K562 (cell line): ENCODE measurements around the gene IRF4. TPM values are rescaled to one million over a fixed set of nuclear protein-coding genes. Genes with fewer than 3 reads are reported as not detected.

Source experiments
- ATAC-seq: fragments of 200-7000 bp; cut with Tn5 transposase; 3 replicates; pipeline ENCODE4 v1.9.1; 2020; ENCODE audit warnings: moderate library complexity
- BruUV-seq: library from RNA; stranded (reverse); fragments of 400-500 nt; replicated peaks from 2 replicates; lab custom pipeline; 2021; lab: Mats Ljungman, UMichigan
- CTCF ChIA-PET: fragments of 300-600 bp; formaldehyde crosslinking; extraction: SDS; loops from one replicate; lab custom pipeline; 2021; ENCODE audit warnings: low intra/inter-chr PET ratio; lab: Yijun Ruan, JAX
- POLR2A ChIA-PET: fragments of 300-600, 350-650 bp; sonication (Branson Sonifier 250); formaldehyde crosslinking; extraction: SDS; loops from one replicate; lab custom pipeline; 2021; ENCODE audit warnings: antibody characterized with exemption, inconsistent platforms; lab: Yijun Ruan, JAX
- DNase-seq, 4 experiments: peaks; one replicate each; pipeline versions ENCODE4 v3.0.0 to v3.0.0-alpha.2; 2011 to 2018; ENCODE audit warnings: low spot score in 3 of 4, mixed read lengths in 3 of 4; ENCODE audit errors: extremely low read depth in 1 of 4
- FAIRE-seq: peaks from 2 replicates; lab custom pipeline; 2011; peaks lifted over from hg19 to GRCh38; lab: Jason Lieb, UNC
- H2AFZ ChIP-seq: 2 replicates; pipeline ENCODE4 v1.6.0; 2011; ENCODE audit warnings: low read depth, low read length, control low read depth, inconsistent platforms
- H3K27ac ChIP-seq: fragments of 200-600 bp; 3 replicates; pipeline ENCODE4 v1.8.0; 2011; ENCODE audit warnings: low read depth, mild to moderate bottlenecking, control low read depth, inconsistent platforms, low read length, moderate library complexity, mixed read lengths; ENCODE audit errors: extremely low read depth
- H3K27me3 ChIP-seq, 2 experiments: fragments of 300-600 bp in 1 of 2; 2 replicates in 1 of 2; 3 replicates in 1 of 2; pipeline versions ENCODE4 v1.6.0 to v1.8.0; 2011; ENCODE audit warnings: inconsistent platforms in 2 of 2, low read length in 2 of 2, mild to moderate bottlenecking in 1 of 2, mixed read lengths in 1 of 2, moderate library complexity in 1 of 2; ENCODE audit not compliant: control insufficient read depth in 2 of 2, insufficient read depth in 2 of 2
- H3K36me3 ChIP-seq: fragments of 300-600 bp; 3 replicates; pipeline ENCODE4 v1.8.0; 2011; ENCODE audit warnings: mild to moderate bottlenecking, low read length, inconsistent platforms; ENCODE audit not compliant: control insufficient read depth, insufficient read depth
- H3K4me1 ChIP-seq, 2 experiments: fragments of 200-600 bp in 1 of 2; replicated peaks in 1 of 2; 2 replicates in 1 of 2; 3 replicates in 1 of 2; pipeline versions ENCODE4 v1.5.1 to v1.8.0; 2011; ENCODE audit warnings: inconsistent platforms in 2 of 2, low read length in 2 of 2, mild to moderate bottlenecking in 1 of 2, mixed read lengths in 1 of 2, moderate library complexity in 1 of 2; ENCODE audit not compliant: control insufficient read depth in 2 of 2, insufficient read depth in 2 of 2
- H3K4me2 ChIP-seq: 2 replicates; pipeline ENCODE4 v1.6.1; 2011; ENCODE audit warnings: low read length, control low read depth, inconsistent platforms, mixed read lengths; ENCODE audit not compliant: insufficient read depth
- H3K4me3 ChIP-seq: fragments of 200-600 bp; sonication (generic), shearing (Covaris generic); 2 replicates; pipeline ENCODE4 v1.5.1; 2016; ENCODE audit warnings: control low read depth, inconsistent platforms
- H3K79me2 ChIP-seq: fragments of 200-600 bp; 3 replicates; pipeline ENCODE4 v1.8.0; 2011; ENCODE audit warnings: low read length, inconsistent platforms; ENCODE audit not compliant: control insufficient read depth, insufficient read depth
- H3K9ac ChIP-seq, 2 experiments: 2 replicates each; pipeline versions ENCODE4 v1.6.0 to v1.6.1; 2011; ENCODE audit warnings: low read depth in 2 of 2, low read length in 2 of 2, control low read depth in 1 of 2, inconsistent platforms in 1 of 2, mild to moderate bottlenecking in 1 of 2, mixed read lengths in 1 of 2; ENCODE audit not compliant: insufficient read depth in 1 of 2
- H3K9me1 ChIP-seq: one replicate; pipeline ENCODE4 v1.6.0; 2011; ENCODE audit warnings: inconsistent platforms, mild to moderate bottlenecking, low read length, moderate library complexity; ENCODE audit not compliant: control insufficient read depth, insufficient read depth
- H3K9me3 ChIP-seq: replicated peaks from 2 replicates; pipeline ENCODE4 v1.5.1; 2011; ENCODE audit warnings: low read depth, low read length, inconsistent platforms; ENCODE audit not compliant: control insufficient read depth, insufficient read depth
- H4K20me1 ChIP-seq: replicated peaks from 2 replicates; pipeline ENCODE4 v1.6.1; 2011; ENCODE audit warnings: low read length, inconsistent platforms, mixed read lengths; ENCODE audit not compliant: control insufficient read depth, insufficient read depth
- CCAR2 ChIP-seq: fragments of 200-400 bp; formaldehyde crosslinking; IDR thresholded peaks from 2 replicates; pipeline ENCODE4 v1.6.1; 2017; ENCODE audit warnings: mild to moderate bottlenecking, low read depth, low read length
- CREBBP ChIP-seq: IDR thresholded peaks from one replicate; pipeline ENCODE4 v1.6.1; 2012; ENCODE audit warnings: low read depth, mild to moderate bottlenecking, control low read depth, inconsistent platforms, low read length
- PATZ1 ChIP-seq: fragments of 250-450 bp; sonication (Bioruptor Pico); IDR thresholded peaks from 2 replicates; pipeline ENCODE4 v1.5.0; 2020; ENCODE audit warnings: mild to moderate bottlenecking, borderline replicate concordance
- RBFOX2 ChIP-seq: fragments of 200-400 bp; formaldehyde crosslinking; IDR thresholded peaks from 2 replicates; pipeline ENCODE4 v1.6.1; 2017; ENCODE audit warnings: low read depth, mild to moderate bottlenecking, low read length, moderate library complexity
- TFAP4 ChIP-seq: sonication (generic); formaldehyde crosslinking; IDR thresholded peaks from 2 replicates; pipeline ENCODE4 v1.8.0; 2022; ENCODE audit warnings: missing genetic modification reagents, mild to moderate bottlenecking, moderate library complexity, borderline replicate concordance
- ZFP36 ChIP-seq: fragments of 150-350 bp; IDR thresholded peaks from 2 replicates; pipeline ENCODE4 v1.6.1; 2018; ENCODE audit warnings: low read length, low read depth; ENCODE audit not compliant: partially characterized antibody
- ZNF639 ChIP-seq, 2 experiments: fragments of 200-800 bp in 1 of 2; sonication (Bioruptor generic) in 1 of 2; sonication (generic) in 1 of 2; formaldehyde crosslinking in 1 of 2; IDR thresholded peaks in 1 of 2; conservative IDR thresholded peaks in 1 of 2; 2 replicates each; pipeline versions ENCODE4 v1.5.0 to v1.6.1; 2016 to 2020; ENCODE audit warnings: missing compliant biosample characterization in 1 of 2, missing genetic modification characterization in 1 of 2, missing genetic modification reagents in 1 of 2
- WGBS: fragments of 100-300 bp; shearing (Covaris generic); methylation state at CpG from one replicate; pipeline ENCODE4 v1.1.6; 2016; ENCODE audit warnings: low coverage, mixed read lengths; ENCODE audit not compliant: insufficient coverage; ENCODE audit errors: missing lambda C conversion rate; 5-methylcytosine and 5-hydroxymethylcytosine counted together
- in situ Hi-C: fragments of 300-500 bp; cut with MboI; formaldehyde crosslinking; loops from 4 replicates; pipeline ENCODE4 v1.15.0; 2018; ENCODE audit warnings: inconsistent platforms, mixed read lengths
- intact Hi-C: fragments of 100-400 bp; cut with micrococcal nuclease; formaldehyde crosslinking; loops from 2 replicates; pipeline ENCODE4 v1.14.2; 2022
- polyA plus RNA-seq, 8 experiments: library from polyadenylated mRNA; depleted of rRNA in 4 of 8; stranded (reverse) in 5 of 8; unstranded in 3 of 8; fragments of >200 nt; fragmentation: Nextera tagmentation in 2 of 8; fragmentation: Illumina TruSeq in 1 of 8; extraction: Ambion mirVana in 2 of 8; extraction: Trizol in 1 of 8; gene quantifications; 2 replicates each; pipeline versions ENCODE4 v1.2.1 to v1.2.3, GENCODE V29; 2011 to 2014; ENCODE audit warnings: inconsistent platforms in 1 of 8, missing spikeins in 1 of 8
- total RNA-seq, 7 experiments: library from RNA; depleted of rRNA in 6 of 7; stranded (reverse); fragments of >200 nt in 6 of 7; fragmentation: Illumina TruSeq in 2 of 7; extraction: Trizol in 2 of 7; gene quantifications; 2 replicates each; pipeline versions ENCODE4 v1.2.1 to v1.2.3, GENCODE V29; 2011 to 2021; ENCODE audit warnings: low replicate concordance in 1 of 7
- TF ChIP-seq, protein P1 (sequence below): fragments of 450-650 bp; IDR thresholded peaks from 2 replicates; pipeline ENCODE4 v1.6.1; 2016; ENCODE audit warnings: missing biosample characterization, missing genetic modification characterization

Gene IRF4
- total and polyA plus RNA-seq, 9 of the 15 experiments (the other 6 are each of a cell fraction or from before 2014, with no cell fraction given): 0.05 to 0.33 (median 0.09) TPM; not detected in 6

DNA sequence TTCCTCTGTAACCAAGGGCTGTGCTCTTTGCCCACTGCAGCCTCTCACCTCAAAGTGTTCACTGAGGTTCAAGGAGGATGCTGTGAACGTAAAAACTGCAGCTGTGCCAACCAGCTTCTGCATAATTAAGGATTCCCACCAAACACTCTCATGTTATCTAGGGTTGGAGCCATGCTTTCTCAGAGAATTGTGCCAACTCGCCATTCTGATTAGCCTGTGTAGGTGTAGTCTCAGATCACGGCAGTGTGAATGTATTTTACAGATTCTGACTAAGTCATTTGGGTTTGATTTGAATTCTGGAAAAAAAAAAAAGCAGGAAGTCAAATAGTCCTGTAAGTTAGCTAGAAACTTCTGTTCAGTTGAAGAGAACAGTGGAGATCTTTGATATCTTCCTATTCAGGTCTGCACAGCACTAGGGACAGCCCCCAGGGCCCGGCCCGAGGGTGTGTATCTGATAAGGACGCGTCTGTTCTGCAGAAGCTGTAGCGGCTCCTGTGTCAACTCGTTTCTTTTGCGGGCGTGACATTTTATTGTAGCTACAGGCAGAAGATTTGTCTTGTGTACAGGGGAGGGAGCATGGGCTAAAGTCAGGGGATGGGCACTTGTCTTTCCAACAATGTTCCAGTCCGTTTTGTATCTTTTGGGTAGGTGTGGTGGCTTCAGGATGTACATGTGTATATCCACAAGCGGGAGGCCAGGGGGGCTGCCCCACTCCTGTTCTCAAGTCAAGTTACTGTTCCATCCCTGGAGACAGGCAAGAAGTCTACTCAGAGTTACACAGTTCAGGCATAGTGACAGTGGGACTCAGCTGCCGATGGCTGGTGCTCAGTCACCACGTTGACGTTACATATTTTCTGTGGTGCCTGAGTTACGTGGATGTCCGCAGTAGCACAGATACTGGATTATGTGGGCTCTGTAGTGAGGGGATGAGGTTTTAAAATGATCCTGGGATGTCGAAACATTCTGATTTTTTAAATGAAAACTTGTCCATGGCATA, 12.4 kb downstream of the IRF4 start:
- in situ Hi-C loops (loop anchor here (10.0 kb wide), 1 partner anchor 189 kb away; no protein-coding TSS in a partner anchor), intact Hi-C loops (no loop called here)
- H3K27ac ChIP-seq: no peak overlapping the region
- no peaks in the 10 kb centered on the region for H3K79me2 ChIP-seq
- no peaks in the 10 kb centered on the region for H4K20me1 ChIP-seq
- H3K9me1 ChIP-seq: no peaks in the 10 kb centered on the region
- H3K9ac ChIP-seq: no peak overlapping the region
- DNase-seq (peak in 1 of 4 experiments; percentile 25), ATAC-seq (peak; percentile 33; the same call in 1 of the 3 replicates), FAIRE-seq (no peak)
- peaks cover 61 to 65% of the 10 kb centered on the region in 2 experiments for H3K27me3 ChIP-seq
- H3K36me3 ChIP-seq: no peaks in the 10 kb centered on the region
- no peak overlapping the region for H3K4me3 ChIP-seq
- POLR2A ChIA-PET: no interaction called here
- CTCF ChIA-PET: no interaction called here
- no peaks in the 10 kb centered on the region for H3K9me3 ChIP-seq
- H2AFZ ChIP-seq: no peak overlapping the region
- H3K4me2 ChIP-seq: no peak overlapping the region
- under 1% methylated on average over 19 of the region's 19 CpGs for whole genome bisulfite sequencing
- TF ChIP-seq, protein P1, sequence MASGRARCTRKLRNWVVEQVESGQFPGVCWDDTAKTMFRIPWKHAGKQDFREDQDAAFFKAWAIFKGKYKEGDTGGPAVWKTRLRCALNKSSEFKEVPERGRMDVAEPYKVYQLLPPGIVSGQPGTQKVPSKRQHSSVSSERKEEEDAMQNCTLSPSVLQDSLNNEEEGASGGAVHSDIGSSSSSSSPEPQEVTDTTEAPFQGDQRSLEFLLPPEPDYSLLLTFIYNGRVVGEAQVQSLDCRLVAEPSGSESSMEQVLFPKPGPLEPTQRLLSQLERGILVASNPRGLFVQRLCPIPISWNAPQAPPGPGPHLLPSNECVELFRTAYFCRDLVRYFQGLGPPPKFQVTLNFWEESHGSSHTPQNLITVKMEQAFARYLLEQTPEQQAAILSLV: no peak
- TF ChIP-seq PATZ1 (CRISPR knock-in tag) (no peak), ZNF639 (CRISPR knock-in tag; conservative IDR thresholded peaks at IDR 0.05 in 1 of 2, IDR thresholded peaks at IDR 0.05 in 1 of 2) (no peak), TFAP4 (CRISPR knock-in tag) (no peak), ZFP36 (peak; percentile 7), RBFOX2 (no peak), CREBBP (no peak), CCAR2 (no peak)
- H3K4me1 ChIP-seq: peaks cover 0 to 2% of the 10 kb centered on the region in 2 experiments; a peak in 2 of 5 replicates
- no TSS peak for BruUV-seq
